HG02642 (cell line): ENCODE results near the gene ATP7B.
A peak's percentile ranks its signal among the peaks of the same experiment; 100 is the strongest.

ENCODE experiments used
- ATAC-seq: cut with Tn5 transposase; IDR thresholded peaks from one replicate; pipeline ENCODE4 v1.9.1; 2021; ENCODE audit warnings: mild to moderate bottlenecking; ENCODE audit not compliant: unreplicated experiment, poor library complexity

The ATP7B gene

DNA sequence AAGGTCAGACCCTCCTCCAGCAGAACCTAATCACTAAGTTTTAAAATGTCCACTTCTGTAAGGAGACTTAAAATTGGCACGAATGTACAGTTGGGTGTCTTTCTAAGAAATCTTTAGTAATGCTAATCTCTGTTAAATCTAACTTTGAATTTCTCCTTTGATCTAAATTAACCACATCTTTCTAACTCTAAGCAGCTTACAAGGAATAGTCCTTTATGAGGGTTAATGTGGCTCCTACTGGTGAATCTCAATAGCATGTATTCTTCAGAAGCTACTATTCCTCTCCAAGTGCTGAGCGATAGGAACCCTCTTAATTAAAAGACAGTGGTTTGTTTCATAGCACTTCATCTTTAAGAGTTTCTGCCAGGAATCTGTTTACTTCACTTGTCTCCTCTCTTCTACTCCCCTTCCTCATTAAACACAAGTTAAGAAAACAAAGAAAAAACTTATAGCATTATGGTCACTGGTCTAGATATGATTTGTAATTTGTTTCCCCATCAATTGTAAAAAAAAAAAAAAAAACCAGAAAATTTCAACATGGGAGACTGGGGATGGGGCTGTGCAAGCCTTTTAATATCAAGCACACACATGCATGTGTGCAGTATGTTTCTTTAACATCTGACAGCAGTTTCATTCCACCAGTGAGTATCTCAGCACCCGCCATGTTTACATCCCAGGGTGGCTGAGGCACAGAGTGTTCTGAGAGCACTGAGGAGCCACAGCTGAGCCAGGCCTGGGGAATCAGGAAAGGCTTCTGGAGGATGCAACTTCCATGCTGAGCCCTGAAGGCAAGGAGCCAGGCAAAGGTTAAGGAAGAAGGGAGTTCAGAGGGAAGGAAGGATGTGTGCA is 57.7 kb downstream of the ATP7B start:
- ATAC-seq: no peak

DNA sequence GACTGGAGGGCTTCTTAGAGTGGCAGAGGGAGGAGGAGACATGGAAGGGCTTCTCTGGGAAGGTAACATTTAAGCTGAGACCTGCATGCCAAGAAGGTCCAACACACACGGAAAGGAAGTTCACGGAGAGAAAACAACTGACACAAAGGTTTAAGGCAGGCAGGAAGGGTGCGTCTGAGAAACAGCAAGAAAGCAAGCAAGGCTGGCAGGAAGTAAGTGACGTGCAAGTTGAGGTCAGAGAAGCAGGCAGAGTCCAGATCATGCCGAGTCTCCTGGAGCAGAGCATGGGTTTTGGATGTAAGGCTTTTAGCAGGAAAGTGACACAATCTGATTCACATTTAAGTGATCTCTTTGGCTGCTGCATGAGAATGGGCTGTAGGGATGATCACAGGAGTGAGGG is 60.5 kb downstream of the ATP7B start:
- no peak for ATAC-seq

DNA sequence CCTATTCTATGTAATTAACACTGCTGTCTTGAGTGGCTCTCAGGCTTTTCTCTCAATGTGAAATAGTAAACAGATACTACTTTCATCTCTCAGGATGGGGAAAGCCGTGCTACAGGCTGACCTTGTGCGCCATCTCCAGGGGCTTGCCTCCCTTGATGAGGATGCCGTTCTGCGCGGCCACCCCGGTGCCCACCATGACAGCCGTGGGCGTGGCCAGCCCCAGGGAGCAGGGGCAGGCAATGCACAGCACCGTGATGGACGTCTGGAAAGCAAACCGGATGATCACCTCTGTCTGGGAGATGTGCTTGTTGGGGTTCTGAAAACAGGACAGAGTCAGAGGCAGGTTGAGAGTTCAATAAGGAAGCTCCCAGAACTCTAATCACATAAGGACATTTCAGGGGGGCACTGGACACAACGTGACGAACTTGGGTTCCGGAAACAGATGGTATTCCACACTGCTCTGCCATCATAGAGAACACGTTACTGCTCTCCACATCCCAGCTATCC is 65.0 kb downstream of the ATP7B start:
- no peak for ATAC-seq

GRCh38 chr13:51945149-51945548 is 66.1 kb downstream of the ATP7B start:
- ATAC-seq: peak; percentile 55

DNA sequence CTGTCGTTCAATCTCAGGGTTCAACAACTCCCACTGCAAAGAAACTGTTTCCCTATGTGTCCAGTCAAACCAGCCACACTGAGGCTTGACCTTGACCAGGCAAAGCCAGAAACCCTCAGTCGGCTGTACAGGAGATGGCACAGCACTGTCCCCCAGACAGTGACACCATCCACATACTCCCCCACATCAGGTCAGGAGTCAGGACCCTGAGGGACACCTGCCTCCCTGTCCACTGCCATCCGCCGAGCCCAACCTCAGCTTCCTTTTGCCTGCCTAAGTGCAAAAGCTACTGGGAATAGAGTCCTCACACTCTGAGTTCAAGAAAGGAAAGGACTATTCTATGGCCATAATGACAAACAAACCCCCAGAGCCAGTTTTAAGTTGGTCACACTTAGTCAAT is 66.8 kb downstream of the ATP7B start:
- ATAC-seq: no peak

DNA sequence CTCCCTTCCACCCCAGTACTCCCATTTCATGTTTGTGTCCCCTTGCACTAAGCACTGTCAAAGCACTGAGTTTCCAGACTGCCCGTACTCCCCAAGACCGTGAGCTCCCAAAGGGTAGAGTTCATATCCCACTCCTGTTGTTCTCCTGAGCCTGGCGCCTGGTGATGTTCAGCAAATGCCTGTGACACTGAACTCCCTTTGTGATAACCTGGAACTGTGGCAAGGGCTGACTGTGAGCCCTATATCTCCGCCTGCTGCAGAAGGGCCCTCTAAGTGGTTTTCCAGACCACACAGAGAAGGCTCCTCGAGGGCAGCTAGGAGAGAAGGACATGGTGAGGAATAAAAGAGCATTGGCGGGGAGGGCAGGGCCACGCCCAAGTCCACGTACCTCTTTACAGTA is 67.5 kb downstream of the ATP7B start:
- ATAC-seq: no peak

- no peak for ATAC-seq
These were observed 69.1 kb downstream of the ATP7B start for GRCh38 chr13:51942189-51942588.

- no peak for ATAC-seq
These were observed 72.8 kb downstream of the ATP7B start for GRCh38 chr13:51938454-51938853.

DNA sequence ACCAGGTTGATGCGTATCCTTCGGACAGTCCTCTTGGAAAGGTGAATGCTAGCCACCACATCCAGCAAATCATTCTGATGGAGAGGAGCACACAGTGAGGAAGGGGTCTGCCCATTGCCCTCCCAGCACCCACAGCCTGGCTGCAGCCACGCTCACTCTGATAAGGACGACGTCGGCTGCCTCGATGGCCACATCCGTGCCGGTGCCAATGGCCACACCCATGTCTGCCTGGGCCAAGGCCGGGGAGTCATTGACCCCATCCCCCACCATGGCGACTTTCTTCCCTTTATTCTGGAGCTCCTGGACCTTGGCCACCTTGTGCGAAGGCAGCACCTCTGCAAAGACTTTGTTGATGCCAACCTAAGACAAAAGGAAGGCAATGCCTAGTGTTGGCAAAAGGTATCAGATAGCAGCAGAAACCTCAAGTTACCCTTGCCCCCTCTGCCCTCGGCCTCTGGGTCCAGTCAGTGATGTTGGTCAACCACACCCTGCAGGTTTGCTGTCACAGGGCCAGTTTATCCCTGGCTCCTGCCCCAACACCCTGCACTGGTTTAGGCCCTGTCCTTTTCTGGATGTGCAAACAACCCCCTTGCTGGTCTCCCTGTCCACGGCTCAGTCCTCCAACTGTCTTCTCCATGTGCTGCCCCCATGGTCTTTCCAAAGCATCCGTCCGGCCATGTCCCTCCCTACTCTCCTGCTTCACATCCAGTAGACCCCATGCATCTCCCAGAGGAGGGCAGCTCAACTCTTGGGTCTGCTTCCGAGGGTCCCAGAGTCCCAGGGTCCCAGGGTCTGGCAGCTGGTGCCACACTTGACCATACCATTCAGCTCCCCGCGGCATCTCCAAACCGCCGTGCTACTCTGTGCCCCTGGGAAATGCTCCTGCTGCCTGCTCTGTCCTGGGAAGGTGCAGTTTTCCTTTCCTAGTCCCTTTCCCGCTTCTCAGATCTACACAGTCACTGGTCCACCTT is 73.6 kb downstream of the ATP7B start:
- no peak for ATAC-seq

DNA sequence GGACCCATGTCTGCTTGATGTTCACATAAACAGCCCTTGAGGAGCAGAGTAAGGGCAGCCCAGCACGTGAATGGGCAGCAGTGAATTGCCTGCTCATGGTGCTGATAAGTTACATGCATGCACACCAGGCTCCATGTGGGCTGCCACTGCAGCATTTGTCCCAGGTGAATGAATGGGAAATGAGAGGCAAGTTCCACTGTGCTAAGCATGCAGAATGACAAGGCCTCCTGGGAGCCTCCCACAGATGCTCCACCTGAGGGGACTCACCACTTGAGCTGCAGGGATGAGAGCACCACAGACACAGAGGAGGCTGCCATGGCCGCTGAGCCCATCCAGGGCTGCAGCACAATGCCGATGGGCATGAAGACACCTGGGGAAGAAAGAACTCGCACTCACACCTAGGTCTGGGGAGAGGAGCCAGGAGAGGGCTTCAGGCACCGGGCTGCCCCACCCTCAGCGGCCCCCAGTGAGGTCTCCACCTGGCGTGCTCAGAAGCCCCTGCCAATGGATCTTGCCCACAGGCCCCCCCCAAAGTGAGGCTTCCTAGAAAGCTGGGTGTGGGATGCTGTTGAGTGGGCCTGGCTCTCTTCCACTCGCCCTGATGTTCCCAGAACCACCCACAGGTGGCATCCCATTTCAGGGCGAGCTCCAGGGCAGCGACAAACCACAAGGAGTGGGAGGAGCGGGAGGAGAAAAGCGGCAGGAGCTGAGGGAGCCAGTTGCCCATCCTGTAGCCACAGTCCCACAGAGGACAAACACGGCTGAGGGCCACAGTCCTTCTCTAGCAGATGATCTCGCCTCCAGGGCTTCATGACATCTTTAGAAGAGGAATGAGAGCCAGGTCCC is 75.7 kb downstream of the ATP7B start:
- ATAC-seq: no peak

GRCh38 chr13:51934461-51935087 is 76.7 kb downstream of the ATP7B start:
- ATAC-seq: no peak

- ATAC-seq: no peak
These were observed 77.7 kb downstream of the ATP7B start for GRCh38 chr13:51933466-51934058.

GRCh38 chr13:51932231-51932630 is 79.0 kb downstream of the ATP7B start:
- ATAC-seq: no peak

DNA sequence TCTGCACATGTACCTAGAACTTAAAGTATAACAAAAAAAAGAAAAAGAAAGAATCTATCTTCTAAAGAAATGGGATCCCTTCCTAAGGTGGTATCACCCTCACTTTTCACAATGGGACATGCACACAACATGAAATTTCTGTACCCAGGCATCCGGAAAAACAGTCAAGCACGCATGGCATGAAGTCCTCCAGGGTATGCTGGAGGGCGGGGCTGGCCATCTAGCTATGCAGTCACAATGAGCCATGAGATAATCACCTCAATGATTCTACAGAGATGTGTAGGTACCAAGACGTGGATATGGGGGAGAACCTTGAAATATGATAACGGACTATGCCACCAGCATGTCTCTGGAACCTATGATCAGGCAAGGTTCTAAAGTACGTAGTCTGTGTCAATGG is 79.6 kb downstream of the ATP7B start:
- no peak for ATAC-seq

DNA sequence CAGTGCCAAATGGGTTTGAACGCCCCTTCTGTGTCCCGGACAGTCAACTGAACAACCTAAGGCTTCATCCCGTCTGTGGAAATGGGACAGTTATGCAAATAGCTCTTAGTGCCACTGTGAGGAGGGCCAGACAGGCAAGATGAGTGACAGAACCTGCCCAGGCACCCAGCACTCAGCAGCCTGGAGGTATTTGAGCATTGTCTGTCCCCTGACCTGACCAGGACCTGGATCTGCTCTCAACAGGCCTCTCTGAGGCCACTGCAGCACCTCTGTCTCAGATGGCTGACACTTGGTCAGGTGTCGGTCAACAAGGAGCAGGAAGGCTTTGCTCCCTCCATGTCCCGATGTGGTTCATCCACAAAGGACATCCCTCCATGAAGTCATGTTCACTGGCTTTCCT is 81.6 kb downstream of the ATP7B start:
- ATAC-seq: no peak

DNA sequence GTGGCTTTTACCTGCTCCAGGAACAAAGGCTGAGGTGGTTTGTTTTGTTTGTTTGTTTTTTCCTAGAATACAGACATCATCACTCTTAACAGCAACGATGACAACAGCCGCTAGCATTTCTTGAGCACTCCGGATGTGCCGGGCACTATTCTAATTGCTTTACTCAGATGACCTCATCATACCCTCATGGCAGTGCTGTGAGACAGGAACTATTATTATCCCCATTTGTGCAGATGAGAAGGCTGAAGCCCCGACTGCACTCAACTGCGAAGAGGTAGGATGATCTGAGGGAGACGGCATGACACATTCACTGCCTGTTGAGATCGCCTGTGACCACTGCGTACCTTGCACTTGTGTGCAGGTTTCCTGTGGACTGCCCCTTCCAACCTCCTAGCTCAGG is 83.0 kb downstream of the ATP7B start:
- no peak for ATAC-seq

- no peak for ATAC-seq
These were observed 84.1 kb downstream of the ATP7B start for GRCh38 chr13:51927129-51927528.

- ATAC-seq: no peak
These were observed 84.7 kb downstream of the ATP7B start for GRCh38 chr13:51926528-51926885.

- ATAC-seq: no peak
These were observed 85.3 kb downstream of the ATP7B start for GRCh38 chr13:51925865-51926527.
